GF-D8 (cell line): Measurements from ENCODE around the gene PIK3C2A.
"Not testable (repeated sequence)": the region's sequence is repeated elsewhere in the genome, so short reads cannot be mapped to it uniquely, and the experiment has no call there.

Source experiments
- DNase-seq: peaks from one replicate; lab custom pipeline; 2025; lab: John Stamatoyannopoulos, UW

The PIK3C2A gene

DNA sequence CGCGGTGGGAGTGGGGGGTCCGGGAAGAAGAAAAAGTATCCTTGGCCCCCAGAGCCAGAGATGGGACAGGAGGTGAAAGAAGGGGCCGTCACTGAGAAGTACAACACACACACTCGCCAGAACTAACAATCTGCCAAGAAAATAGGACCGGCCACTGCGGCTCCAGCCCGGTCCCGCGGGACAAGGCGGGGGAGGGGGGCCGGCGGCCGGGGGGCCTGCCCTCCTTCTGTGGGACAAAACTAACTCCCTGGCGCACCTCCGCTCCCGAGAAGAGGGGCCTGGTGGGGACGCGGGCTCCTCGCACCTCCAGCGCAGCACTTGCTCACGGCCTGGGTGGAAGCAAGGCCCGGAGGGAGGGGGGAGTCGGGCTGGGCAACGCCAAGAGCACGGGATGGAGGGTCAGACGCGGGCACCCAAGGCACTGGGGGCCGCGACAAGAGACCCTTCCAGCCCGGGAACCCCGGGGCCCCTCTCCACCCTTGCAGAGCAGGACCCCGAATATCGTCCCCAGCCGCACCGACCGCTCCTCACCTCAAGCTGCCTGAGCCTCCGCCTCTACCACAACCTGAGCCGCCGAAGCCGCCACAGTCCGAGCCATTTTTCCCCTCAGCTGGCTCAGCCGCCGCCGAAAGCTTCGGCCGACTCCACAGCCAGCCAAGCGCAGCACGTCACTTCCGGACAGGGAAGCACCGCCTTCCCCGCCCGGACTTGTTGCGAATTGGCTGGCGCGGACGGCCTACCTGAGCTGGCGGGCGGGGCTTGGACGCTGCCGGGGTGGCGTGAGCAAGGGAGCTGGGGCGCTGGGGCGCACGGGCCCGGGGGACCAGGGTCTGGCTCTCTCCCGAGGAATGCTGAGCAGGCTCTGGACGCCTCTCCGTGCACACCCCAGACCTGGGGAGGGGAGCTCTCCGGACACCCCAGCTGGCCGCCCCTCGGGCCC lies at the start of gene PIK3C2A:
PIK3C2A (minus strand) TSS at position 670 of the 940 bp plus-strand sequence. CDS start 38,245 bp downstream, outside the sequence.
- DNase-seq, result peak; percentile 57

DNA sequence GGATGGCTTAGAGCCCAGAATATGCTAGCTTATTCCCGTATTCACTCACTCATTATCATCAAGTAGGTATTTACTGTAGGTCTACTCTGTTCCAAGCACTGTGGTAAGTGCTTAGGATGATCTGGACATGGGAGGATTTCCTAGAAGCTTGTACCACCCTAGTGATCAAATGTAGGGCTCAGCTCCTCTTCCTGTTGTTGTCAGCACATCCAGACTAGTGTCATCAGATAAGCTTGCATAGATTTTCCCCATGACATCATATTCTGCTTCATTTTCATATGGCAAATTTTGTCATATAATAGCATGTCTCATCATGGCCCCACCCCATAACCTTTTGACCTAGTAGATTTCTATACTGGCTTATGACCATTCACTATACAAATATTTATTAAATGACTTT lies 49.4 kb upstream of the PIK3C2A start:
- DNase-seq, result no peak

- no peak for DNase-seq
Measured at GRCh38 chr11:17256512-17256911, 48.7 kb upstream of the PIK3C2A start.

DNA sequence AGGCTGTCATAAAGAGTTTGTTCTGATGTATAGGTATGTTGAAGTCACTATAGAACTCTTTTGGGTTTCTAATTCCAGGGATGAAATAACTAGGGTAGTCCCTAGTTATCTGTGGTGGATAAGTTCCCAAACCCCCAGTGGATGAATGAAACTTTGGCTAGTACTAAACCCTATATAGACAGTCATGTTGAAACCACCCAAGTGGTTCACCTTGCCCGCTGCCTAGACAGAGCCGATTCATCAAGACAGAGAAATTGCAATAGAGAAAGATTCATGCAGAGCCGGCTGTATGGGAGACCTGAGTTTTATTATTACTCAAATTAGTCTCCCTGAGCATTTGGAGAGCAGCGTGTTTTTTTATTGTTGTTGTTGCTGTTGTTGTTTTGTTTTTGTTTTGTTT lies 44.9 kb upstream of the PIK3C2A start:
- no peak for DNase-seq

- DNase-seq, result no peak
Measured at GRCh38 chr11:17250561-17251350, 43.0 kb upstream of the PIK3C2A start.

GRCh38 chr11:17244046-17244445 lies 36.3 kb upstream of the PIK3C2A start:
- no peak for DNase-seq

- not testable (repeated sequence) for DNase-seq
Measured at GRCh38 chr11:17242954-17243353, 35.2 kb upstream of the PIK3C2A start.

- DNase-seq, result no peak
Measured at GRCh38 chr11:17240780-17241179, 33.0 kb upstream of the PIK3C2A start.

- not testable (repeated sequence) for DNase-seq
Measured at GRCh38 chr11:17239927-17240326, 32.1 kb upstream of the PIK3C2A start.

DNA sequence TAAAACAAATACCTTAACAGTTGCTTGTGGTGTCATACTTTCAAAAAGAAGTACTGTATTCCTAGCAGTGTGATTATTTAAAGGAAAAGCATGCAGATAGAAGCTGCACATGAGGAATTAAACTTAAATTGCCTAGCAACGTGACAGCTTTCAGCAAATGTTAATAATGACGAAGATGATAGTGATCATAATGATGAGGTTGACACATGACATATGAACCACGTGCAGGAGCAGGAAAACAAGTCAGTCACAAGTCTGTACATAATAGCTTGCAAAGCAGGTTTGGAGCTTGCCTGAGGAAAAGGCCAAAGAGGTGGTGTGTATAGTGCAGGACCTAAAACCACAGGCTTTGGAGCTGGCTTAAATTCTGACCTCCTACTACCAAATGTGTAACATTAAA lies 30.6 kb upstream of the PIK3C2A start:
- DNase-seq, result no peak

DNA sequence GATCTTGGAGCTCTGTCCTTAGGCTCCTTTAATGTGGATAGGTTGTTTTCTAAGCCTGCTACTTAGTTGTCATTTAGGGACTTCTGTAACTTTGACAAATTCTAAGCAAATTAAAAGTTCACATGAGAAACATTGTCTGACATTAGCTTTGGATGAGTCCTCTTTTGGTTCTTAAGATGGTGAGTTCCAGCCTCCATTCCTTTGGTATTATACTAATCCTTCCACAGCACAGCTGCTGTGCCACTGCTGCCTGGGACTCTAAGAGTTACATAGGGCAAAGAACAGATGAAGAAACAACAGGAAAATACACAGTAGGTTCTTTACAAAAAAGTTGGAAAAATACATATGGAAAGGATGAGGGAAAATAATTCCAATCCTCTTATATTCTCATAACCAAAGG lies 25.3 kb upstream of the PIK3C2A start:
- DNase-seq, result no peak

DNA sequence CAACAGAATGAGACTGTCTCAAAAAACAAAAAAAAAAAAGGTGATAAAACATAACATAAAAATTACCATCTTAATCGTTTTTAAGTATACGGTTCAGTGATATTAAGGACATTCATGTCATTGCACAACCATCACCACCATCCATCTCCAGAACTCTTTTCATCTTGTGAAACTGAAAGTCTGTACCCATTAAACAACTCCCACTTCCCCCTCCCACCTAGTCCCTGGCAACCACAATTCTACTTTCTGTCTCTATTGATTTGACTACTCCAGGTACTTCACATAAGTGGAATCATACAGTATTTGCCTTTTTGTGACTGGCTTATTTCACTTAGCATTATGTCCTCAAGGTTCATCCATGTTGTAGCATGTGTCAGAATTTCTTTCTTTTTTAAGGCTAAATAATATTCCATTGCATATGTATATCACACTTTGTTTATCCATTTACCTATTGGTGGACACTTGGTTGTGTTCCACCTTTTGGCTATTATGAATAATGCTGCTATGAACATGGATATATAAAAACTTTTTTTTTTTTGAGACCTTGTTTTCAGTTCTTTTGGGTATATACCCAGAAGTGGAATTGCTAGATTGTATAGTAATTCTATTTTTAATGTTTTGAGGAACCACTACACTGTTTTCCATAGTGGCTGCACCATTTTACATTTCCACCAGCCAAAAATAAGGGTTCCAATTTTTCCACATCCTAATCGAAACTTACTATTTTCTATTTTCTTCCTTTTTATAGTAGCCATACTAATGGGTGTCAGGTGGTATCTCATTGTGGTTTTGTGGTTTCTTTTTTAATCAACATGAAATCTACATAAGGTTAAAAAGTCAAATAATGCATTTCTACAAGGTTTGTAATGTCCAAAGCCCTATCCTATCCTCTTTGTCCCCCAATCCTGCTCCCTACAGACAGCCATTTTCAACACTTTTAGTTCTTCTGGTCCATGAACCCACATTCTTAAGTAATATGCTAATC lies 23.4 kb upstream of the PIK3C2A start:
- DNase-seq, result no peak

DNA sequence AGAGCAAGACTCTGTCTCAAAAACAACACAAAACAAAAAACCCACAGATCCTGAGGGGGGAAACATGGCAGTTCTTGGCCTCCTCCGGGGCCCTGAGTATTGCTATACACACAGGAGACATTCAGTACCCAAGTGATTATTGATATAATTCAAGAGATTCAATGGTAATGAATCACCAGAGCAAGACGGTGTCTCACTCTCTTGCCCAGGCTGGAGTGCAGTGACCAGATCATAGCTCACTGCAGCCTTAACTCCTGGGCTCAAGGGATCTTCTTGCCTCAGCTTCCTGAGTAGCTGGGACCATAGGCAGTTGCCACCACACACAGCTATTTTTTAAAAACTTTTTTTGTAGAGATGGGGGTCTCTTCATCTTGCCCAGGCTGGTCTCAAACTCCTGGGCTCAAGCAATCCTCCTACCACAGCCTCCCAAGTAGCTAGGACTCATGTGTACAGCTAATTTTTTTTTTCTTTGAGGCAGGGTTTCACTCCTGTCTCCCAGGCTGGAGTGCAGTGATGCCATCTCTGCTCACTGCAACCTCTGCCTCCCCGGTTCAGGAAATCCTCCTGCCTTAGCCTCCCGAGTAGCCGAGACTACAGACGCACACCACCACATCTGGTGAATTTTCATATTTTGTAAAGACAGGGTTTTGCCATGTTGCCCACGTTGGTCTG lies 21.8 kb upstream of the PIK3C2A start:
- DNase-seq, result no peak

DNA sequence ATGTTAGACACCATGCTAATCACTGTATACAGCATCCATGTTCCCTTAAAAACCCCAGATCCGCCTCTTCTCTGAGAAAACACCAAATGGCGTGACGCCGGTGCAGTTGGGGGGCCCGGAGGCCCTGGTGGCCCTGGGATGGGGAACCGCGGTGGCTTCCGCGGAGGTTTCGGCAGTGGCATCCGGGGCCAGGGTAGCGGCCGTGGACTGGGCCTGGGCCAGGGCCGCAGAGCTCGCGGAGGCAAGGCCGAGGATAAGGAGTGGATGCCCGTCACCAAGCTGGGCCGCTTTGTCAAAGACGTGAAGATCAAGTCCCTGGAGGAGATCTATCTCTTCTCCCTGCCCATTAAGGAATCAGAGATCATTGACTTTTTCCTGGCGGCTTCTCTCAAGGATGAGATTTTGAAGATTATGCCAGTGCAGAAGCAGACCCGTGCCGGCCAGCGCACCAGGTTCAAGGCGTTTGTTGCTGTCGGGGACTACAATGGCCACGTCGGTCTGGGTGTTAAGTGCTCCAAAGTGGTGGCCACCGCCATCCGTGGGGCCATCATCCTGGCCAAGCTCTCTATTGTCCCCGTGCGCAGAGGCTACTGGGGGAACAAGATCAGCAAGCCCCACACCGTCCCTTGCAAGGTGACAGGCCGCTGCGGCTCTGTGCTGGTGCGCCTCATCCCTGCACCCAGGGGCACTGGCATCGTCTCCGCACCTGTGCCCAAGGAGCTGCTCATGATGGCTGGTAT lies 20.6 kb upstream of the PIK3C2A start:
- DNase-seq, result not testable (repeated sequence)

DNA sequence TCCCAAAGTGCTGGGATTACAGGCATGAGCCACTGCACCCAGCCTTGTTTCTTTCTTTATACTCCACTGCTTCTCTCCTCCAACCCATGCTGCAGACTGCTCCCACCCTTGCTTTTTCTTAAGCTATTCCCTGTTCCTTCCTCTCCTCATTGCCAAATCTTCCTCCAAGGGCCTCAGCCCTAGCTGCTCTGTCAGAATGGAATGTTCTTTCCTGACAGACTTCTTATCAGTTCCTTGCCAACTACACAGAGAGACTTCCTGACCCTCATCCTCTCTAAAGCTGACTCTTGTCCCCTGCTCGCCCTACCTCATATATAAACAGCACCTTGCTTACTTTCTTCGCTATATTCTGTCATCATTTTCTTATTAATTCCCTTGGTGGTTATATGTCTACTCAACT lies 16.9 kb upstream of the PIK3C2A start:
- DNase-seq, result no peak

DNA sequence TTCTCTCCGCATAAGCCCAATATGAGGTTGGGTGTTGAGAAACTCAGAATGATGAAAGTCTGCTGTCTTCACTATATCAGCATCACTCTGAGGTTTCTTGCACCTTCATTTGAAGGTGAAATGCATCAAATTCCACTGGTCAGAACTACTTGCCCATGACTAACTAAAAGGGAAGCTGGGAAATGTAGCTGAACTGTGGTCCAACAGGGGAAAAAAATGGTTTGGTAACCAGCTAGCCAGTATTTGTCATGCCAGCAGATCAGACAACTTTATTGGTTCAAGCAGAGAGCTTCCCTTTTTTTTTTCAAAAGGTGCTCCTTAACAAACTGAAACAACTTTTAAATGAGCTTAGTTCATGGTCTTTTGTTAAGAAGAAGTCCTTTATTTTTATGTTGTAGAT lies 14.2 kb upstream of the PIK3C2A start:
- DNase-seq, result peak; percentile 13

DNA sequence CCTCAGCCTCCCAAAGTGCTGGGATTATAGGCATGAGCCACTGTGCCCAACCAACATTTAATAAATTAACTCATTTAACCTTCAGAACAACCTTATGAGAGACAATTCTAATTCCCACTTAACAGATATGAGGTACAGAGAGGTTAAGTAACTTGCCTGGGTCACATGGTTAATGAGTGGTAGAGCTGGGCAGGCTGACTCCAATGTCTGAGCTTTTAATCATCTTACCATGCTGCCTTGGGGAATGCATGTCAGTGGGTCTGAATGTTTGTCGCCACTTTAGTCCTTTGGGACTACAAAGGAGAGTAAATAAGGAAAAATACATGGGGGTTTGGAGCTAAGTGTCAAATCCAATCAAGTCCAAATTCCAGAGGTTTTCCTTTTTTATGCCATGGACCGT lies 11.2 kb upstream of the PIK3C2A start:
- DNase-seq, result no peak

- DNase-seq, result no peak
Measured at GRCh38 chr11:17218403-17218802, 10.6 kb upstream of the PIK3C2A start.

DNA sequence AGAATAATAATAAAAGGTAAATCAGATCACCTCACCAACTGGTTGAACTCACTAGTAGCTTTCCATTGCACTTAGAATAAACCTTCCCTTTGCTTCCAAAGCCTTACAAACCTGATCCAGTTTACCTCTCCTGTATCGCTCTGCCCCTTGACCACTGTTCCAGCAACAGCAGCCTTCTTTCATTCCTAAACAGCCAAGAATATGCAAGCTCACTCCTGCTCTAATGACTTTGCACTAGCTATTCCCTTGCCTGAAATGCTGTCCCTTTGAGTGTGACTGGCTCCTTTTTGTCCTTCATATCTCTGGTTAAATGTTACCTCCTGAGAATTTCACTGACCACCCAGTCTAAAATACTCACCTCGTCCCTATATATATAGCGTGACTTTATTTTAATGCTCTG lies 9.6 kb upstream of the PIK3C2A start:
- DNase-seq, result no peak

- DNase-seq, result no peak
Measured at GRCh38 chr11:17214338-17214737, 6.6 kb upstream of the PIK3C2A start.
